Measurements from ENCODE around the gene PAPLN.
"Not testable (repeated sequence)": the region's sequence is repeated elsewhere in the genome, so short reads cannot be mapped to it uniquely, and the experiment has no call there.

Gene PAPLN, protein sequence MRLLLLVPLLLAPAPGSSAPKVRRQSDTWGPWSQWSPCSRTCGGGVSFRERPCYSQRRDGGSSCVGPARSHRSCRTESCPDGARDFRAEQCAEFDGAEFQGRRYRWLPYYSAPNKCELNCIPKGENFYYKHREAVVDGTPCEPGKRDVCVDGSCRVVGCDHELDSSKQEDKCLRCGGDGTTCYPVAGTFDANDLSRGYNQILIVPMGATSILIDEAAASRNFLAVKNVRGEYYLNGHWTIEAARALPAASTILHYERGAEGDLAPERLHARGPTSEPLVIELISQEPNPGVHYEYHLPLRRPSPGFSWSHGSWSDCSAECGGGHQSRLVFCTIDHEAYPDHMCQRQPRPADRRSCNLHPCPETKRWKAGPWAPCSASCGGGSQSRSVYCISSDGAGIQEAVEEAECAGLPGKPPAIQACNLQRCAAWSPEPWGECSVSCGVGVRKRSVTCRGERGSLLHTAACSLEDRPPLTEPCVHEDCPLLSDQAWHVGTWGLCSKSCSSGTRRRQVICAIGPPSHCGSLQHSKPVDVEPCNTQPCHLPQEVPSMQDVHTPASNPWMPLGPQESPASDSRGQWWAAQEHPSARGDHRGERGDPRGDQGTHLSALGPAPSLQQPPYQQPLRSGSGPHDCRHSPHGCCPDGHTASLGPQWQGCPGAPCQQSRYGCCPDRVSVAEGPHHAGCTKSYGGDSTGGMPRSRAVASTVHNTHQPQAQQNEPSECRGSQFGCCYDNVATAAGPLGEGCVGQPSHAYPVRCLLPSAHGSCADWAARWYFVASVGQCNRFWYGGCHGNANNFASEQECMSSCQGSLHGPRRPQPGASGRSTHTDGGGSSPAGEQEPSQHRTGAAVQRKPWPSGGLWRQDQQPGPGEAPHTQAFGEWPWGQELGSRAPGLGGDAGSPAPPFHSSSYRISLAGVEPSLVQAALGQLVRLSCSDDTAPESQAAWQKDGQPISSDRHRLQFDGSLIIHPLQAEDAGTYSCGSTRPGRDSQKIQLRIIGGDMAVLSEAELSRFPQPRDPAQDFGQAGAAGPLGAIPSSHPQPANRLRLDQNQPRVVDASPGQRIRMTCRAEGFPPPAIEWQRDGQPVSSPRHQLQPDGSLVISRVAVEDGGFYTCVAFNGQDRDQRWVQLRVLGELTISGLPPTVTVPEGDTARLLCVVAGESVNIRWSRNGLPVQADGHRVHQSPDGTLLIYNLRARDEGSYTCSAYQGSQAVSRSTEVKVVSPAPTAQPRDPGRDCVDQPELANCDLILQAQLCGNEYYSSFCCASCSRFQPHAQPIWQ

DNA sequence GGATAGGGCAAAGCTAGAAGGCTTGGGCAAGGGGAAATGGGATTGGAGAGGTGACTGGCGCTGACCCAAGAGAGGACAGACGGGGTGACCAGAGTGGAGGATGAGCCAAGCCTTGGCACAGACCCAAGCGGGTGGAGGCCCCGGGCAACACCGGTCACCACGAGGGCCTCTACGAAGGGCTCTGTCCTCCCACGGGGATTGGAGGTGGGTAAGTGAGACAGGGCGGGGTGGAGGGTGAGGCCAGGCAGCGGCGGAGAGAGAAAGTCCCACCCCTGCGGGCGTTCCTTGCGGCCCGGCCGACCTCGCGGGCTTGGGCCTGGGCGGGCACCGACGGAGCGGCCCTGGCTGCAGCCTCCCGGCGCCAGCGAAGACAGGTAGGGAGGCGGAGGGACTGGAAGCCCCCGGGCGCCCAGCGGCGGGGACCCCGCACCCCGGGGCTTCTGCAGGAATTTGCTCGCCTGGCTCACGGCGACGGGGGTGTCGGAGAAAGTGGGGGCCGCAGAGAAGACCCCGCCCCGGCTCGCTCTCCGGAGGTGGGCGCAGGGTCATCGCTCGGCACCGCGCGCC lies at the start of gene PAPLN:
Gene PAPLN (plus strand): TSS at position 288 of the 567 bp plus-strand sequence. CDS start 2,273 bp downstream, outside the sequence.
- peak; percentile 53 for DNase-seq

DNA sequence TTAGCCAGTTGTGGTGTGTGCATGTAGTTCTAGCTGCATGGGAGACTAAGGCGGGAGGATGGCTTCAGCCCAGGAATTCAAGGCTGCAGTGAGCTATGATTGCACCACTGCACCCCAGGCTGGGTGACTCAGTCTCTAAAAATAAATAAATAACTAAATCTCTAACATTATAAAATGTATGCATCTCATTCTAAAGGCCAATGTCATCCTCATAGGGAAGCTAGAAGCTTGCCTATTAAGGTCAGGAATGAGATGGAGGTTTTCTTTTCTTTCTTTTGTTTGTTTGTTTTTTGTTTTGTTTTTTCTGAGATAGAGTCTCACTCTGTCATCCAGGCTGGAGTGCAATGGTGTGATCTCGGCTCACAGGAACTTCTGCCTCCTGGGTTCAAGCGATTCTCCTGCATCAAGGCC lies 48.8 kb upstream of the PAPLN start:
- DNase-seq, result no peak

DNA sequence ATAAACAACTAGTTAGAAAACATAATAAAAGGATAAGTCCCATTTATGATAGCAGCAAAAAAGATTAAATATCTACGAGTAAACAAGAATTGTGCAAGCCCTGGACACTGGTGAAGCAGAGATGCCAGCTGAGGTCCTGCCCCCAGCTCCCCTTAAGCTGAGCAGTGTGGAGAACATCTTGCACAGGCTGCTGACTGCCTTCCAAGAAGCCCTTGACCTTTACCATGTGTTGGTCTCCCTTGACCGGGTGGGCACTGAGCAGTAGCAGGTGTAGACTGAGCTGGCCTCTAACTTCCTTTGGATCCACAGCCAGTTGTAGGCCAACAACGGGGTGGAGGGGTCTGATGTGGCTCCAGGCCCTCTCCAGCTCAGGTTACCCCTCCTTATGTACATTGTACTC lies 47.7 kb upstream of the PAPLN start:
- DNase-seq, result no peak

DNA sequence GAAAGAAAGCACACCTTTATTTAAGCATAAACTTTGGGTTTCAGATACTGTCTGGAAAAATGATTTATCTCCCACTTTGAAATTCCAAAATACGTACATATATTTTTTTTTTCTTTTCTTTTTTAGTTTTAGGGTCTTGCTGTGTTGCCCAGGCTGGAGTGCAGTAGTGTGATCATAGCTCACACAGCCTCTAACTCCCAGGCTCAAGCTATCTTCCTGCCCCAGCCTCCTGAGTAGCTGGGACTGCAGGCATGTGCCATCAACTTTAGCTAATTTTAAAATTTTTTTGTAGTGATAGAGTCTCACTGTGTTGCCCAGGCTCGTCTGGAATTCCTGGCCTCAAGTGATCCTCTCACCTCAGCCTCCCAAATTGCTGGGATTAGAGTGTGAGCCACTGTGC lies 45.9 kb upstream of the PAPLN start:
- DNase-seq, result no peak

DNA sequence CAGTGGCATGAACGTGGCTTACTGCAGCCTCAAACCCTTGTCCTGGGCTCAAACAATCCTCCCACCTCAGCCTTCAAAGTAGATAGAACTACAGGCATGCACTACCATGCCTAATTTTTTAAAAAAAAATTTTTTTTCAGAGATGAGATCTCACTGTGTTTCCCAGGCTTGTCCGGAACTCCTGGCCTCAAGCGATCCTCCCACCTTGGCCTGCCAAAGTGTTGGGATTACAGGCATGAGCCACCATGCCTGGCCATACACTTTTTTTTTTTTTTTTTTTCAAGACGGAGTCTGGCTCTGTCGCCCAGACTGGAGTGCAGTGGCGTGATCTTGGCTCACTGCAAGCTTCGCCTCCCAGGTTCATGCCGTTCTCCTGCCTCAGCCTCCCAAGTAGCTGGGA lies 43.0 kb upstream of the PAPLN start:
- DNase-seq, result not testable (repeated sequence)

DNA sequence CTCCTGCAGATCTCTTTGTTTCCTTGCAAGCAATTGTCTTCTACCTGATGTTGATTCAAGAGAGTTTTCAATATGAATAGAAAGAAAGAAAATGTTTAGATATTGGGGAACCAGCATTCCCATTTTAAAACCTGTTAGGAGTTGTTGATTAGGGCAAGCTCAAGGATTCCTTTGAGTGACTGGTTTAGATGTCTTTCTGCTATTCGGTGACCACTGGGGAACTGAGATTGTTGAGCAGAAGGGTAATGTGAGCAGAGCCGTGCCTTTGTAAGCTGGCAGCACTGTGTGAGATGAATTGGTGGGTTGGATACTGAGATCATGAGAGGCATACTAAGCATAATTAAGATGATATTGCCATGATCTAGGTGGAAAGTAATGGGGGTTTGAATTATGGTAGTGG lies 39.1 kb upstream of the PAPLN start:
- DNase-seq, result no peak

DNA sequence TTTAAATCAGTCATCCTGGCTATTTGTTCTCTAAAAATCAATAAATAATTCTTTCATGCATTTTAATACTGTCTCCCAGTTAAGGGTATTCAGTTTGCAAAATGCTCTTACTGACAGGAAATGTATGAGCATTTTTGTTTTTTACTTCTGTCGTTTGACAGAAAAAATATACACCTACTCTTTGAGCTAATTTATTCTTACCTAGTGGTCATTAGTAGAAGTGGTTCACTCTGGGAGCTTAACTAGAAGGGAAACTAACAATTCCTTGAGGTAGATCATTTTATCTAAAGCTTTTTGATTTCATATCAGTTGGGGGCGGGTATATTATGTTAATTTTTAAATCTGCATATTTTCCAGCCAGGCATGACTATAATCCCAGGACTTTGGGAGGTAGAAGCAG lies 33.8 kb upstream of the PAPLN start:
- DNase-seq, result no peak

DNA sequence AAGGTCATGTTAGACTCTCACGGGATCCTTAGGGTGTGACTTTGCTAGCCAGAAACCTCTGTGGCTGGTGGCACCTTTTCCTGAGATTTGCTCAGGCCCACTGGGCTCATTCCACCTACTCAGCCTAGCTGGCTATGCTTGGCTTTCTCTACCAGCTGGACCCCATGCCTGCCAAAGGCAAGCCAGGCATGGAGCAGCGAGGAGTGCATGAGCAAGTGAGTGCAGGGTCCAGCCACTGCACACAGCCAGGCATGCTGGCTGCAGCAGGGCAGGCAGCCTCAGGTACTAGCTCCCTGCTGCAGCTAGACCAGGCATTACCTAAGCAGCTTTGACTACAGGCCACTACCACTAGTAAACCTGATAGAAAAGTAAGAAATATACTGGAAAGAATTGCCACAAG lies 29.7 kb upstream of the PAPLN start:
- no peak for DNase-seq

DNA sequence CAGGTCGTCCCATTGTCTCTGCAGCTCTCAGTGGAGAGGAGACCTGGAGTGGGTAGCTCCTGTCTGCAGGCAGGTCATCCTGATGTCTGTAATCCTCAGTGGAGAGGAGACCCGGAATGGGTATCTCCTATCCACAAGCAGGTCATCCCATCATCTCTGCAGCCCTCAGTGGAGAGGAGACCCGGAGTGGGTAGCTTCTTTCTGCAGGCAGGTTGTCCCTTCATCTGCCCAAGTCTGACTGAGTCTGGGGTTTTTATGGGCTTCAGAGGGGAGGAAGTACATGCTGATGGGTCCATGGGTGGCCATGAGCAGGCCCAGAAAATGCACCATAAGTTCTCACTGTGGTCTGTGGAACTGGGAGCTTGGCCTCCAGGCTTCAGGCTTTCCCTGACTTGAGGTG lies 28.9 kb upstream of the PAPLN start:
- DNase-seq, result no peak

DNA sequence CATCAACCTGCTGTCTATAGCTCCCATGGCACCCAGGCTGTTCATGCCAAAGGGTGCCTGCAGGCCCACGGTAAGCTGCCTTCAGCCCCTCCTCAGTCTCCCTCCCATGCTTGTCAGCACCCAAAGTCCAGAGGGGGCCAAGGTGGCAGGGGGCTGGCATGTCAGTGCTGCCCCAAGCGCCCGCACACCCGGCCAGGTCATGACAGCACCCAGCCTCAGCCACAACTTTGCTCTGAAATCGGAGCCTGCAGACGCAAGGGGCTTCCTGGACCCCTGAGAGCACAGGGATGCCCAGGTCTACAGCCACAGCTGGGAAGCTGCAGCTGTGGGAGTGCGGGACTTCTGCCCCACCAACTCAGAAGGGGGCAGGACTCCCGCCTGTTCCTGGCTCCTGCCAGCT lies 28.5 kb upstream of the PAPLN start:
- no peak for DNase-seq

DNA sequence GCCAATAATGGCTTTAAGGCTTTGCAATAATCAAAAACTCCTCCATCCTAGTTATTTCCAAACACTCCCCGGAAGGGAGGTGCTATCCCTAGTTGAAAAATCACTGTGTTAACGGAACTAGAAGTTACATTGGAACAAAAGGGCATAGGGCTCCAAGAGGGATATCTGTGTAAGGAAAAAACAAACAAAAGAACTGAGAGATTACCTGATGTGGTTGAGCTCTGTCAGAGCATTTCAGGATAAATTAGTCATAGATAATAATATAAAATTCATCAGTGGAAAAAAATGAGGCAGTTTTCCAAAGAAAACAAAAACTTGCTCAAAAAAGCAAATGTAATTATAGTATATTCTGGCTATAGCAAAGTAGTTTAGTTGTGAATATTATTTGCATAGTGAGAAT lies 27.4 kb upstream of the PAPLN start:
- DNase-seq, result no peak

DNA sequence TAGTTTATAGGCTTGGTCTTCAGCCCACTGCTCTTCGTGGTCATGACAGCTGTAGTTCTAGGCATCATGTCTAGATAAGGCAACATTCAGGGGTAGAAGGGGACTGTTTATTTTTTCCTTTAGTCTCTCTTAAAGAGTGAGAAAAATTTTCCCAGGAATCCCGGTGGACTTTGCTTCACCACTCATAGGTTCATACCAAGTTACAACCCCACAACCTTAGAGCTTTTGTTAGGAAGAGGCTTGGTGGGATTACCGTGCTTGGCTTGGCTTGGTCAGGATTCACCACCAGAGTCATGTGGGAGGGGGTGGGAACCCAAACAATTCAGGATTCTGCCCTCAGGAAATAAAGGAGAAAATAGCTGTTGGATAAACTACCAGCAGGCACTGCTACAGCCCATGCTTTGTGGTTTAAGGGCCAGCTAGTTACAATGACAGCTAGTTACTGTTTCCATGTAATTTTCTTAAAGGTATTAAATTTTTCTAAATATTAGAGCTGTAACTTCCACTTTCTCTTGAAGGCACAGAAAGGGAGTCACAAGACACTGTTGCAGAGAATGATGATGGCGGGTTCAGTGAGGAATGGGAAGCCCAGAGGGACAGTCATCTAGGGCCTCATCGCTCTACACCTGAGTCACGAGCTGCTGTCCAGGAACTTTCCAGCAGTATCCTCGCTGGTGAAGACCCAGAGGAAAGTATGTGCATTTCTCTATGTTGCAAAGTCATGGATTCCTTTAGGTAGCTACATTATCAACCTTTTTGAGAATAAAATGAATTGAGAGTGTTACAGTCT lies 25.9 kb upstream of the PAPLN start:
- no peak for DNase-seq

DNA sequence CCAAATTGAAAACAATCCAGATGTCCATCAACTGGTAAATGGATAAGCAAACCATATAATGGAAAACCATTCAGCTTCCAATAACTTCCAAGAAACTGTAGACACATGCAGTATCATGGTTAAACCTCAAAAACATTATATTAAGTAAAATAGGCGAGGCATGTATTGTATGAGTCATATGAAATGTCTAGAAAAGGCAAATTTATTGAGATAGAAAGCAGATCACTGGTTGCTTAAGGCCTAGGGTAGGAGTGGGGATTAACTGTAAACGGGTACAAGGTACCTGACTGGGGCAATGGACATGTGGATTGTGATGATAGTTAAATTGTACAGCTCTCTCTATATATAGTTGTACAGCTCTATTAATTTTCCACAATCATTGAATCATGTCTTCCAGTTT lies 21.3 kb upstream of the PAPLN start:
- no peak for DNase-seq

DNA sequence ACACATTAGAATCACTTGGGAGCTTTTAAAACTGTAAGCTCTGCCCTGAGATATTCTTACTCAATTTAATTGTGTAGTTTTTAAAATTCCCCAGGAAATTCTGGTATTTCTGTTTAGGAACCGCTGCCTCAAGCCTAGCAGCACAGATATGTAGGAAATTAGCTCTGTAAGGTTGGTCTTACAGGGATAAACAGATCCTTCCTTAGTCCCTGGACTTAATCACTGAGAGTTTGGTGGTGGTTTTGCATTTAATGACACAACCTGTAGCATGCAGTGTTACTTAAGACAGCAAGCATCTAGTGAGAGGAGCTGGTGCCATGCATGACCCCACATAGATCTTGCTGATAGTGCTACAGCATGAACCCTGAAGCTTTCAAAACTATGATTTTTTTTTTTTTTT lies 19.9 kb upstream of the PAPLN start:
- no peak for DNase-seq

DNA sequence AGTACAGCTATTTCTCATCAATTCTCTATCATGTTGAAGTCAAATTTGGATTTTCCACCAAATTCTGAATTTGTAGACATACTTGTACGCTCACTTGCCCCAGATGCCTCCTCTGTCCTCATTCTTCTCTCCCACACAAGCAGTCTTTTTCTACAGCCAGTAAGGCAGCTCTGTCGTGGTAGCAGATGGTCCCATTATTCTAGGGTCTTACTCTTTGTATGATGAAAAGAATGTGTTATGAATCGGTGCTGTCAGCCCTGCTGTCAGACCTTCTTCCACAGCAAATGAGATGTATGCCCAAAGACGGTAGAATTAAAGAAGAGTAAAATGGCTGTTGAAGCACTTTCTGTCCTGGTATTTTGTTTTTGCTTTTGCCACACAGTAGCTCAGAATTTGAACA lies 17.2 kb upstream of the PAPLN start:
- no peak for DNase-seq

DNA sequence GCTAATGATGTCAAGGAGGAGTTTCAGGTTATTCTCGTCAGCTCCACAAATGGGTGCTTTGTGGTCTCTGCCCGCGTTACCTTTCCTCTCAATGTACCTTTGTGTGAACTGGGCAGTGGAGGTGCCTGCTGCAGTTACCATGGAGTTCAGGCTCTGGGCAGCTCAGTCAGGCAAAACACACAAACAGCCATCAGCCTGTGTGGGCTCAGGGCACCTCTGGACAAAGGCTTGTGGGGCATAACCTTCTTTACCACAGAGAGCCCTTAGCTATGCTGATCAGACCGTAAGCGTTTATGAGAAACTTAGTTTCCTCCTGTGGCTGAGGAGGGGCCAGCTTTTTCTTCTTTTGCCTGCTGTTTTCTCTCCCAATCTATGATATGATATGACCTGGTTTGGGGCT lies 16.7 kb upstream of the PAPLN start:
- DNase-seq, result no peak

DNA sequence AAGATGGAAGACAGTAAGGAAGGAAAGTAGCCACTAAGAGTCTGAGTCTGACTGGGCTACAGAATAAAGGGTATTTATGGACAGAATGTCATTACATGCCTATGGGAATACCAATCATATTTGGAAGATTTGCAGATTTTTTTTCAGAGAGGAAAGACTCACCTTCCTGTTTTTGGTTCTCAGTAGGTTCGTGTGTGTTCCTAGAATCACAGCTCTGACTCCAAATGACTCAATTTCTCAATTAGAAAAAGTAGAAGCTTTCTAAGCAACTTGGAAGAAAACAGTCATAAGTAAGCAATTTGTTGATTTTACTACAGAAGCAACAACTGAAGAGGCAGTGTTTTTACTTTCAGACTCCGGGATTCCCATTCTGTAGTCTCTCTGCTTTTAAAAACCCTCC lies 15.4 kb upstream of the PAPLN start:
- DNase-seq, result no peak

DNA sequence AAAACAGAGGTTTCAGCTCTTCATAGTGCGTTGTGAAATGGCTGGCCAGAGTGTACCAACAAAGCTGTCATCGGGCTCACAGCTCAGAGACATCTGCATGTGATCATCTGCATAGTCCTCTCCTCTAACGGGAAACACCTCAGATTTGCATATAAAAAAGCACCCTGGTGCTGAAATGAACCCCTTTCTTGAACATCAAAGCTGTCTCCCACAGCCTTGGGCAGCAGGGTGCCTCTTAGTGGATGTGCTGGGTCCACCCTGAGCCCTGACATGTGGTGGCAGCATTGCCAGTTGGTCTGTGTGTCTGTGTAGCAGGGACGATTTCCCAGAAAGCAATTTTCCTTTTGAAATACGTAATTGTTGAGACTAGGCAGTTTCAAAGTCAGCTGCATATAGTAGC lies 14.3 kb upstream of the PAPLN start:
- no peak for DNase-seq

DNA sequence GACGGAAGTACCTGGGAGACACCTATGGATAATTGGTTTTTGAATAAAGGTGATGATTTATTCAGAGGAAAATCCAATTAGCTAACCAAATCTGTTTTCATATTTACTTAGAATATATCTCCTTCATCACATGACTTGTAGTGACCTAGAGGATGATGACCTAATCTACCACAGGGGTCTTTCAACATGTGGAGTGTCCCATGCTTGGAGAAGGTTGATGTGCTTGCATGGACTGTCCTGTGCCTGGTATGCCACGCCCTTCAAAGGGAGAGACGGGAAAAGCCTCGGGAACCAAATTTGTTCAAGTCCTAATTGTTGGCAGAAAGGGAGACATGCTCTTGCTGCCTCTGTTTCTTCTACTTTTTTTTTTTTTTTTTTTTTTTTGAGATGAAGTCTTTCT lies 11.8 kb upstream of the PAPLN start:
- DNase-seq, result no peak

DNA sequence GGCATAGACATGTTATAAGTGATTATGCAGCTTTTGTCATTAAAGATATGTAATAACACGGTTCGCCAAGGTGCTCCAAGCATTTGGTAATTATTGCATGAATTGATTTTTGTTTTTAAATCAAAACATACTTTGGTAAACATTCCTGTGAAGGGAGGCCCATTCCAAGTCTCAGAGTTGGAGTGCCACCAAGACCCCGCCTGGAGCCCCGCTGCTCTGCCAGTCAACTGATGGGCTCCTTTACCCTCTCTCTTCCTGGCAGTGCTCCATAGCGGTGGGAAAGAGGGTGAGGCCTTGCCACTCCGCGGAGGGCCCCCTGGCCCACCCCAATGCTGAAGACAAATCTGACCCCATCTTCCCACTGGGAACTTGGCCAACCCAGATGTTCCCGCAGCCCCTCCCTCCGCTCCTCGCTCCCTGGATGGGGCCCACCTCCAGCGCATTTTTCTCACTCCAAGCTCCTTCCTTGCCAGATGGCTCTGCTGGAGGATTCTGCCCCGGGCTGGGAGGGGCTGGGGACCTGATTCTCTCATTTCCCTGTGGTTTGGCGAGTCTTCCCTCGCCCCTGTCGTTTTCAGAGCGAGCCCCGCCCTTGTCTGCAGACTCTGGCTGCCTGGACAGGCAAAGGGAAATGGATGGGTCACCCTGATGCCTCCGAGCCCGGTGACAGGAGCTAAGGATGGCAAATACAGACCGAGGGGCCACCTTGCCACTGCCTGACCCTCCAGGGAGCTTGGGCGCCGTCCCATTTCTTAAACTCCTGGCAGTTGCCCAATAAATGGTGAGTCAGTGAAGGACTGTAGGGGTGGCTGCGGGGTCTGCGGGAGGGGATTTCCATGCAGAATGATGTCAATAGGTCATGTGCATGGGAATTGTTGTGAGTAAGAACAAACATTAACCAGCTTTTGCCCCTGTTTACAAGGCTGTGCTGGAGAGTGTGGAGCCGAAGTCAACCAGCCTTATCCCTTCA lies 9.2 kb upstream of the PAPLN start:
- no peak for DNase-seq

DNA sequence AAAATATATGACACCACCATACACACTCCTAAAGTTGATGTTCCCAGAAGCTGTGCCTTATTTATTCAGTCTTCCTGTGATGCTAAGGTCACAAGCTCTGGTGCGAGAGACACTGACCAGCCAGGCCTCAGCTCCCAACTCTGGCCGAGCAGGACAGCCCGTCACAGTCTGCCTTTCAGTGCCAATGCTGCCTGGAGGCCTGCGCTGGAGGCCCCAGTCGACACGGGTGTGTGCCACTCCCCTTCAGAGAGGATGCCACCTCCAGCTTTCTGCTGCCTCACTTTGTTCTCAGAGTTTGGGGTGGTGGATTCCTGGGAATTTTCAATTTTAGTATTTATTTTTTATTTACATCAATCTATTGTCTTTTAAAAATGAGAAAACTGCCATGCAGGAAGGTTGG lies 7.3 kb upstream of the PAPLN start:
- no peak for DNase-seq
